C4-2B (cell line): ENCODE results near the gene TTC36.
A peak's percentile ranks its signal among the peaks of the same experiment; 100 is the strongest.
"Not testable (repeated sequence)": the region's sequence is repeated elsewhere in the genome, so short reads cannot be mapped to it uniquely, and the experiment has no call there.

ENCODE experiments used
- H3K27ac ChIP-seq: fragments of 450-650 bp; 2 replicates; pipeline ENCODE4 v1.5.1; 2017
- ZFX ChIP-seq: fragments of 450-650 bp; IDR thresholded peaks from 2 replicates; pipeline ENCODE4 v1.6.1; 2017
- TF ChIP-seq, protein P1 (sequence below): fragments of 450-650 bp; conservative IDR thresholded peaks from 2 replicates; pipeline ENCODE4 v1.5.1; 2017; ENCODE audit warnings: mild to moderate bottlenecking

TTC36 gene, protein sequence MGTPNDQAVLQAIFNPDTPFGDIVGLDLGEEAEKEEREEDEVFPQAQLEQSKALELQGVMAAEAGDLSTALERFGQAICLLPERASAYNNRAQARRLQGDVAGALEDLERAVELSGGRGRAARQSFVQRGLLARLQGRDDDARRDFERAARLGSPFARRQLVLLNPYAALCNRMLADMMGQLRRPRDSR

DNA sequence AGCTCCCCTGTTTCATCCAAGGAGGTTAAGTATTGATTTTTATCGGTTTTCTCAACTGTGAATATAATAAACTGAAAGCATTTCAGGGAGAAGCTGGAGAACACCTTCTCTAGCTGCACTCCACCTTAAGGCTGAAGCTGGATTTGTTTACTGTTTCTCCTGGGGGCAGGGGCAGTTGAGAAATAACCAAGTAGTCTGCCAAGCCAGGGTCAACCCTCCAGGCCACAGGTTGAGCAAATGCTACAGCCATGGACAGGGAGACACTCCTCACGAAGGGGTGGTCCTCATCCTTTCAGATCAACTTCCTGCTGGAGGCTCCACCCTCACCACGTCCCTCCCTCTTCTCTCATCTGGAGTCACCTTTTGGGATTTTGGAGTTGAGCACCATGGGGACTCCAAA, at the start of gene TTC36:
TTC36 (plus strand) TSS at position 366 of the 400 bp plus-strand sequence; CDS start at position 387, 21 bp downstream.
- TF ChIP-seq, protein P1, sequence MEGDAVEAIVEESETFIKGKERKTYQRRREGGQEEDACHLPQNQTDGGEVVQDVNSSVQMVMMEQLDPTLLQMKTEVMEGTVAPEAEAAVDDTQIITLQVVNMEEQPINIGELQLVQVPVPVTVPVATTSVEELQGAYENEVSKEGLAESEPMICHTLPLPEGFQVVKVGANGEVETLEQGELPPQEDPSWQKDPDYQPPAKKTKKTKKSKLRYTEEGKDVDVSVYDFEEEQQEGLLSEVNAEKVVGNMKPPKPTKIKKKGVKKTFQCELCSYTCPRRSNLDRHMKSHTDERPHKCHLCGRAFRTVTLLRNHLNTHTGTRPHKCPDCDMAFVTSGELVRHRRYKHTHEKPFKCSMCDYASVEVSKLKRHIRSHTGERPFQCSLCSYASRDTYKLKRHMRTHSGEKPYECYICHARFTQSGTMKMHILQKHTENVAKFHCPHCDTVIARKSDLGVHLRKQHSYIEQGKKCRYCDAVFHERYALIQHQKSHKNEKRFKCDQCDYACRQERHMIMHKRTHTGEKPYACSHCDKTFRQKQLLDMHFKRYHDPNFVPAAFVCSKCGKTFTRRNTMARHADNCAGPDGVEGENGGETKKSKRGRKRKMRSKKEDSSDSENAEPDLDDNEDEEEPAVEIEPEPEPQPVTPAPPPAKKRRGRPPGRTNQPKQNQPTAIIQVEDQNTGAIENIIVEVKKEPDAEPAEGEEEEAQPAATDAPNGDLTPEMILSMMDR = no peak
- TF ChIP-seq ZFX = no peak
- no peak within 1 kb of the TSS for H3K27ac ChIP-seq

DNA sequence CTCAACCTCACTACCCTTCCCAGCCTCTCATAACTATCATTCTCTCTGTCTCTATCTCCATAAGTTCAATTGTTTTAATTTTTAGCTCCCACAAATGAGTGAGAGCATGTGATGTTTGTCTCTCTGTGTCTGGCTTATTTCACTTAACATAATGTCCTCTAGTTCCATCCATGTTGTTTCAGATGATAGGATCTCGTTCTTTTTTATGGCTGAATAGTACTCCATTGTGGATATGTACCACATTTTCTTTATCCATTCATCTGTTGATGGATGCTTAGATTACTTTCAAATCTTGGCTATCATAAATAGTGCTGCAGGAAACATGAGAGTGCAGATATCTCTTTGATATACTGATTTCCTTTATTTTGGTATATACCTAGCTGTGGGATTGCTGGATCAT, 46.0 kb upstream of the TTC36 start:
- not testable (repeated sequence) for H3K27ac ChIP-seq

DNA sequence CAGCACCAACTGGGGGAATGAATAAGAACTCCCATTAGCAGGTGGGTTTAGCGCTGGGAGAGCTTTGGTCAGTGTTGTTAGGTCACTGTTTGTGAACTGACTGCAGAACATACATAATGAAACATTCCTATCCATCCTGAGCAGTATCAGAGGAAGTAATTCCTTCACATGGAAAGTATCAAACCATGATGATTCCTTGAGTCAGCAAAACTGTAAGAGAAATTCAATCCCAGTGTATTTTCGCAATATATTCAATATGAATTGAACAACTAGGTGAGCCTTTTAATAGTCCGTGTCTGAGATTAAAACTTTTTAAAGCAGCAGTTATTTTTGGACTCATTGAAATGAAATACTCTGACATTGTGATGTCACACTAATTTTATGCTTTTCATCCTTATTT, 42.9 kb upstream of the TTC36 start:
- TF ChIP-seq, protein P1 = no peak
- no peak for TF ChIP-seq ZFX

DNA sequence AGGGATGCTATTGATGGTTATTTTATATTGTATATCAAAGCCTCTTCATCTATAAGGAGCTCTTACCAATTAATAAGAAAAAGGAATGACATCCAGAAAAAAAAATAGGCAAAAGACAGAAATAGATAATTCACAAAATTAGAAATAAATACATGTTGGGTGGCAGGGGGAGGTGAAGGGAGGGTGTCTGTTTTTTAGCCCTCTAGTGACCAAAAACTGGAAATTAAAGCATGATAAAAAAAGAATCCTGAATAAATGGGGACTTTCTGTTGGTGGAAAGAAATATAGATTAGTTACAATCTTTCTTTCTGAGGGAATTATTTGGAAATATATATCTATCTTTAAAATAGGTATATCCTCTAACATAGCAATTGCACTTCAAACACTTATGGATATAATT, 42.0 kb upstream of the TTC36 start:
- no peak overlapping the region for H3K27ac ChIP-seq
- TF ChIP-seq, protein P1 = peak; percentile 31
- no peak for TF ChIP-seq ZFX

More for the DNA sequence above, 42.9 kb upstream of the TTC36 start:
- no peak overlapping the region for H3K27ac ChIP-seq

DNA sequence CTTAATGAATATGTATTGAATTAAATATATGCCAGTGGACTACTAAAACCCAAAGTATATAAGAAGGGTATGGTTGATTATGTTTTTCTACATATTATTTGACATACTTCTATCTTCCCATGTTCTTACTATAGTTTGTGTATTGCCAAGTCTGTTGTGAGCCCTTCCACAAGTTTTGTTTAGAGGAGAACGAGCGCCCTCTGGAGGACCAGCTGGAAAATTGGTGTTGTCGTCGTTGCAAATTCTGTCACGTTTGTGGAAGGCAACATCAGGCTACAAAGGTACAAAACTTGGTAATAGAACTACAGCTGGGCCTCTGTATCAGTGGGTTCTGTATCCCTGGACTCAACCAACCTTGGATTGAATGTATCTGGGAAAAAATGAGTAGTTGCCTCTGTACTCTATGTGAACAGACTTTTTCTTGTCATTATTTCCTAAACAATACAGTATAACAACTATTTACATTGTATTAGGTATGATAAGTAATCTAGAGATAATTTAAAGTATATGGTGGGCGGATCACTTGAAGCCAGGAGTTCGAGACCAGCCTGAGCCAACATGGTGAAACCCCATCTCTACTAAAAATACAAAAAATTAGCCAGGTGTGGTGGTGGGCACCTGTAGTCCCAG, 38.7 kb upstream of the TTC36 start:
- no peak overlapping the region for H3K27ac ChIP-seq
- no peak for TF ChIP-seq ZFX
- TF ChIP-seq, protein P1 = peak; percentile 92

DNA sequence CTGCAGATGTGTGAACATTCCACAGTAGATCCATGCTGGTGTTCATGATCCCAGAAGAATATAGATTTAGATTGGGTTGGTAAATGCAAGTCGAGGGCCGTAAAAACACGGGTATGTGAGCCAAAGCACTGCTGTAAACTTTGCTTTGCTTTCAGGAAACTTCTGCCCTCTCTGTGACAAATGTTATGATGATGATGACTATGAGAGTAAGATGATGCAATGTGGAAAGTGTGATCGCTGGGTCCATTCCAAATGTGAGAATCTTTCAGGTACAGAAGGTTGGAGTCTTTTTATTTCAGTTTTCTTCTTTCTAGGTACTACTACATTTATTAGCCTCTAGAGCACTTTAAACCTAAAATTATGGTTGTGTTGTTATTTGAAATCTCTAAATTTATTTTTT, 36.2 kb upstream of the TTC36 start:
- no peak overlapping the region for H3K27ac ChIP-seq
- no peak for TF ChIP-seq ZFX
- TF ChIP-seq, protein P1 = no peak

DNA sequence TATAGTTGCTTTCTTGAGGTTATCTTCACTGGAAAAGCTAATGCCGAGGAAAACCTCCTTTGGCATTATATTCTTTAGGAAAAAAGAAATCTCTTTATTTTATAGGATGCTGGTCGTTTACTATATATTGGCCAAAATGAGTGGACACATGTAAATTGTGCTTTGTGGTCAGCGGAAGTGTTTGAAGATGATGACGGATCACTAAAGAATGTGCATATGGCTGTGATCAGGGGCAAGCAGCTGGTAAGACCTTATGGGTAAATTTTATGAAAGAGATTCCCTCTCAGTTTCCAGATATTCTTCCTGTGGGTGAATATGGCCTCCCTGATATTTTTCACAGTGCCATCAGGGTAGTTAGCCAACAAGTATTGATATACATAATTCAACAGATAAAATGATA, 29.4 kb upstream of the TTC36 start:
- no peak overlapping the region for H3K27ac ChIP-seq
- no peak for TF ChIP-seq ZFX
- TF ChIP-seq, protein P1 = no peak

DNA sequence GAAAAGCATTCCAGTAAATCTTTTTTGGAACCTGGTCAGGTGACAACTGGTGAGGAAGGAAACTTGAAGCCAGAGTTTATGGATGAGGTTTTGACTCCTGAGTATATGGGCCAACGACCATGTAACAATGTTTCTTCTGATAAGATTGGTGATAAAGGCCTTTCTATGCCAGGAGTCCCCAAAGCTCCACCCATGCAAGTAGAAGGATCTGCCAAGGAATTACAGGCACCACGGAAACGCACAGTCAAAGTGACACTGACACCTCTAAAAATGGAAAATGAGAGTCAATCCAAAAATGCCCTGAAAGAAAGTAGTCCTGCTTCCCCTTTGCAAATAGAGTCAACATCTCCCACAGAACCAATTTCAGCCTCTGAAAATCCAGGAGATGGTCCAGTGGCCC, 24.1 kb upstream of the TTC36 start:
- no peak overlapping the region for H3K27ac ChIP-seq
- TF ChIP-seq ZFX = no peak
- TF ChIP-seq, protein P1 = no peak
